Neuronal stem cell (in vitro differentiated cells): Measurements from ENCODE around the gene THAP12.
"Not testable (repeated sequence)": the region's sequence is repeated elsewhere in the genome, so short reads cannot be mapped to it uniquely, and the experiment has no call there.

Source experiments
- DNase-seq: peaks from one replicate; pipeline ENCODE4 v3.0.0-alpha.2; 2013; ENCODE audit warnings: low spot score
- H2AFZ ChIP-seq: one replicate; pipeline ENCODE4 v1.6.1; 2013; ENCODE audit warnings: mild to moderate bottlenecking, low read length, inconsistent platforms
- H2AK5ac ChIP-seq: 2 replicates; pipeline ENCODE4 v1.6.1; 2013; ENCODE audit warnings: low read depth, mild to moderate bottlenecking, inconsistent platforms, low read length, moderate library complexity, mixed read lengths
- H2BK120ac ChIP-seq: 2 replicates; pipeline ENCODE4 v1.6.1; 2013; ENCODE audit warnings: low read depth, mild to moderate bottlenecking, inconsistent platforms, low read length, moderate library complexity, mixed read lengths
- H2BK12ac ChIP-seq: one replicate; pipeline ENCODE4 v1.6.1; 2013; ENCODE audit warnings: low read length, inconsistent platforms
- H2BK15ac ChIP-seq: 2 replicates; pipeline ENCODE4 v1.6.1; 2013; ENCODE audit warnings: mild to moderate bottlenecking, low read length, inconsistent platforms, mixed read lengths
- H2BK5ac ChIP-seq: one replicate; pipeline ENCODE4 v1.6.1; 2013; ENCODE audit warnings: inconsistent platforms, mild to moderate bottlenecking, low read length, moderate library complexity
- H3K14ac ChIP-seq: one replicate; pipeline ENCODE4 v1.6.1; 2013; ENCODE audit warnings: low read length, inconsistent platforms
- H3K18ac ChIP-seq: 2 replicates; pipeline ENCODE4 v1.6.1; 2013; ENCODE audit warnings: low read length, inconsistent platforms
- H3K23ac ChIP-seq: 2 replicates; pipeline ENCODE4 v1.6.1; 2013; ENCODE audit warnings: low read depth, mild to moderate bottlenecking, mixed read lengths, low read length, inconsistent platforms; ENCODE audit not compliant: poor library complexity
- H3K27ac ChIP-seq: replicated peaks from 3 replicates; pipeline ENCODE4 v1.5.1; 2013; ENCODE audit warnings: low read length, inconsistent platforms
- H3K27me3 ChIP-seq, 3 experiments: 2 replicates each; pipeline ENCODE4 v1.6.1; 2013; ENCODE audit warnings: low read length in 3 of 3, mild to moderate bottlenecking in 2 of 3, inconsistent platforms in 1 of 3, low read depth in 1 of 3, mixed read lengths in 1 of 3, moderate library complexity in 1 of 3; ENCODE audit not compliant: control insufficient read depth in 3 of 3, insufficient read depth in 3 of 3
- H3K36me3 ChIP-seq, 2 donors: replicated peaks in 1 of 2; 2 replicates each; pipeline ENCODE4 v1.6.1; 2013; ENCODE audit warnings: low read length in 2 of 2; ENCODE audit not compliant: control insufficient read depth in 2 of 2, insufficient read depth in 2 of 2
- H3K4ac ChIP-seq: 2 replicates; pipeline ENCODE4 v1.6.1; 2013; ENCODE audit warnings: inconsistent platforms, mild to moderate bottlenecking, low read length, moderate library complexity
- H3K4me1 ChIP-seq, 2 donors: 1 replicate in 1 of 2; 2 replicates in 1 of 2; pipeline ENCODE4 v1.6.1; 2013; ENCODE audit warnings: low read length in 2 of 2, low read depth in 1 of 2; ENCODE audit not compliant: control insufficient read depth in 2 of 2, insufficient read depth in 1 of 2
- H3K4me2 ChIP-seq: one replicate; pipeline ENCODE4 v1.6.1; 2013; ENCODE audit warnings: mild to moderate bottlenecking, low read length, inconsistent platforms; ENCODE audit not compliant: insufficient read depth, poor library complexity, severe bottlenecking
- H3K4me3 ChIP-seq, 2 donors: 2 replicates each; pipeline ENCODE4 v1.5.1; 2013; ENCODE audit warnings: low read length in 2 of 2, mild to moderate bottlenecking in 2 of 2, inconsistent platforms in 1 of 2, moderate library complexity in 1 of 2
- H3K79me1 ChIP-seq: one replicate; pipeline ENCODE4 v1.6.1; 2013; ENCODE audit warnings: low read depth, mild to moderate bottlenecking, inconsistent platforms, low read length, moderate library complexity
- H3K9ac ChIP-seq: one replicate; pipeline ENCODE4 v1.6.1; 2013; ENCODE audit warnings: mild to moderate bottlenecking, low read depth, low read length, inconsistent platforms; ENCODE audit not compliant: poor library complexity
- H3K9me3 ChIP-seq, 2 donors: replicated peaks in 1 of 2; 2 replicates each; pipeline versions ENCODE3 to v1.6.1; 2013; ENCODE audit warnings: low read length in 2 of 2, mild to moderate bottlenecking in 2 of 2, inconsistent platforms in 1 of 2, low read depth in 1 of 2, mixed read lengths in 1 of 2, moderate library complexity in 1 of 2; ENCODE audit not compliant: control insufficient read depth in 2 of 2, insufficient read depth in 1 of 2
- H4K8ac ChIP-seq: one replicate; pipeline ENCODE4 v1.6.1; 2013; ENCODE audit warnings: low read depth, mild to moderate bottlenecking, inconsistent platforms, low read length, moderate library complexity
- H4K91ac ChIP-seq: one replicate; pipeline ENCODE4 v1.6.1; 2013; ENCODE audit warnings: low read length, low read depth, mild to moderate bottlenecking, inconsistent platforms; ENCODE audit not compliant: poor library complexity
- WGBS, 2 donors: extraction: QIAGEN DNeasy Blood & Tissue Kit; methylation state at CpG; one replicate each; pipeline ENCODE4 v1.1.7; 2013; ENCODE audit warnings: missing lambda C conversion rate in 2 of 2, mixed read lengths in 1 of 2; ENCODE audit not compliant: insufficient read length in 2 of 2, insufficient replicate concordance in 1 of 2; ENCODE audit errors: extremely low coverage in 2 of 2; 5-methylcytosine and 5-hydroxymethylcytosine counted together

Gene THAP12

GRCh38 chr11:76327202-76327601 lies 53.7 kb downstream of the THAP12 start:
- Histone ChIP-seq H2BK15ac (no peak overlapping the region), H3K36me3 (no peaks in the 10 kb centered on the region), H3K23ac (no peak overlapping the region), H3K4me2 (no peak overlapping the region), H3K9ac (no peak overlapping the region), H4K91ac (no peak overlapping the region), H2AK5ac (no peak overlapping the region), H2BK5ac (no peak overlapping the region), H3K27ac (no peak overlapping the region), H4K8ac (no peak overlapping the region), H3K4ac (no peak overlapping the region), H3K79me1 (no peaks in the 10 kb centered on the region), H3K4me1 (peaks cover 10 to 18% of the 10 kb centered on the region in 2 donors), H2BK12ac (no peak overlapping the region), H2AFZ (no peak overlapping the region), H3K18ac (no peak overlapping the region), H3K9me3 (no peaks in the 10 kb centered on the region), H3K27me3 (peaks cover 0 to 23% (median 8%) of the 10 kb centered on the region in 3 experiments), H2BK120ac (no peak overlapping the region), H3K14ac (no peak overlapping the region), H3K4me3 (no peak overlapping the region)
- no peak for DNase-seq
- WGBS, 2 donors, result no CpG with 5 or more reads among the region's 1 CpG

GRCh38 chr11:76325185-76325584 lies 55.7 kb downstream of the THAP12 start:
- Histone ChIP-seq H3K79me1 (no peaks in the 10 kb centered on the region), H3K9ac (no peak overlapping the region), H3K9me3 (no peaks in the 10 kb centered on the region), H3K4me2 (no peak overlapping the region), H2BK5ac (no peak overlapping the region), H3K14ac (no peak overlapping the region), H4K8ac (no peak overlapping the region), H3K18ac (no peak overlapping the region), H2BK15ac (no peak overlapping the region), H3K27ac (no peak overlapping the region), H3K27me3 (peaks cover 4 to 41% (median 26%) of the 10 kb centered on the region in 3 experiments), H2BK120ac (no peak overlapping the region), H3K4me1 (peaks cover 10 to 18% of the 10 kb centered on the region in 2 donors), H3K36me3 (no peaks in the 10 kb centered on the region), H2AK5ac (no peak overlapping the region), H3K23ac (no peak overlapping the region), H3K4ac (no peak overlapping the region), H3K4me3 (no peak overlapping the region), H2AFZ (no peak overlapping the region), H4K91ac (no peak overlapping the region), H2BK12ac (no peak overlapping the region)
- no peak for DNase-seq
- no CpG with 5 or more reads among the region's 2 CpGs for WGBS, 2 donors

- peaks cover 4 to 45% (median 28%) of the 10 kb centered on the region in 3 experiments for H3K27me3 ChIP-seq
- H2BK5ac ChIP-seq, result no peak overlapping the region
- no peak overlapping the region for H3K27ac ChIP-seq
- H4K91ac ChIP-seq, result no peak overlapping the region
- H3K4me1 ChIP-seq, result peaks cover 2 to 7% of the 10 kb centered on the region in 2 donors
- H3K14ac ChIP-seq, result no peak overlapping the region
- H3K23ac ChIP-seq, result no peak overlapping the region
- no CpG with 5 or more reads among the region's 6 CpGs for WGBS, 2 donors
- H4K8ac ChIP-seq, result no peak overlapping the region
- no peak for DNase-seq
- no peak overlapping the region for H2AK5ac ChIP-seq
- no peak overlapping the region for H2BK120ac ChIP-seq
- H3K79me1 ChIP-seq, result no peaks in the 10 kb centered on the region
- no peak overlapping the region for H3K4ac ChIP-seq
- no peak overlapping the region for H2BK12ac ChIP-seq
- no peak overlapping the region for H3K4me2 ChIP-seq
- H2BK15ac ChIP-seq, result no peak overlapping the region
- no peak overlapping the region for H2AFZ ChIP-seq
- H3K9me3 ChIP-seq, result no peaks in the 10 kb centered on the region
- no peak overlapping the region for H3K18ac ChIP-seq
- no peak overlapping the region for H3K9ac ChIP-seq
- H3K4me3 ChIP-seq, result no peak overlapping the region
- H3K36me3 ChIP-seq, result no peaks in the 10 kb centered on the region
These were observed 57.1 kb downstream of the THAP12 start for GRCh38 chr11:76323804-76324203.

- not testable (repeated sequence) for H3K4me3 ChIP-seq, H2AK5ac ChIP-seq, H2AFZ ChIP-seq, H4K91ac ChIP-seq, H3K23ac ChIP-seq, H3K4me1 ChIP-seq, H3K36me3 ChIP-seq, H3K9me3 ChIP-seq, H2BK5ac ChIP-seq, H2BK120ac ChIP-seq, H3K27ac ChIP-seq, H3K14ac ChIP-seq, H2BK12ac ChIP-seq, H3K79me1 ChIP-seq, H3K4me2 ChIP-seq, DNase-seq, H4K8ac ChIP-seq, H3K18ac ChIP-seq, H3K4ac ChIP-seq, H2BK15ac ChIP-seq, H3K9ac ChIP-seq
- H3K27me3 ChIP-seq, result peaks cover 4 to 45% (median 28%) of the 10 kb centered on the region in 3 experiments
- WGBS, 2 donors, result no CpG with 5 or more reads among the region's 2 CpGs
These were observed 57.6 kb downstream of the THAP12 start for GRCh38 chr11:76323375-76323774.
